Measurements from ENCODE around the gene GNAT3. TPM values are rescaled to one million over a fixed set of nuclear protein-coding genes. Genes with fewer than 3 reads are reported as not detected.

The GNAT3 gene
- total RNA-seq, 4 donors from 2014 or later = not detected

GRCh38 chr7:80532153-80532552, 20.3 kb upstream of the GNAT3 start:
- Histone ChIP-seq H3K27ac (no peak overlapping the region), H3K36me3 (no peaks in the 10 kb centered on the region), H3K4me1 (no peaks in the 10 kb centered on the region), H3K27me3 (no peaks in the 10 kb centered on the region), H3K4me3 (no peak overlapping the region), H3K9me3 (no peaks in the 10 kb centered on the region)
- no peak for ATAC-seq
- TF ChIP-seq POLR2A (IDR thresholded peaks at IDR 0.05) (no peak), EP300 (IDR thresholded peaks at IDR 0.05) (no peak), CTCF (IDR thresholded peaks at IDR 0.05) (no peak), POLR2AphosphoS5 (IDR thresholded peaks at IDR 0.05) (no peak)
- WGBS, 2 donors (ENCODE audit: low coverage in 1 of 2) = 80 to 100% methylated on average over 1 of the region's 3 CpGs

- Histone ChIP-seq H3K4me1 (no peaks in the 10 kb centered on the region), H3K36me3 (no peaks in the 10 kb centered on the region), H3K27ac (no peak overlapping the region), H3K27me3 (no peaks in the 10 kb centered on the region), H3K4me3 (no peak overlapping the region), H3K9me3 (no peaks in the 10 kb centered on the region)
- TF ChIP-seq POLR2A (IDR thresholded peaks at IDR 0.05) (no peak), CTCF (IDR thresholded peaks at IDR 0.05) (no peak), EP300 (IDR thresholded peaks at IDR 0.05) (no peak), POLR2AphosphoS5 (IDR thresholded peaks at IDR 0.05) (no peak)
- ATAC-seq = no peak
- 75 to 82% methylated on average over 1 of the region's 1 CpG for WGBS, 2 donors (ENCODE audit: low coverage in 1 of 2)
Observed at GRCh38 chr7:80530136-80530535, 18.3 kb upstream of the GNAT3 start.

GRCh38 chr7:80529362-80529761, 17.5 kb upstream of the GNAT3 start:
- WGBS, 2 donors (ENCODE audit: low coverage in 1 of 2) = 89 to 95% methylated on average over 2 to 4 of the region's 4 CpGs
- Histone ChIP-seq H3K27me3 (no peaks in the 10 kb centered on the region), H3K4me3 (no peak overlapping the region), H3K36me3 (no peaks in the 10 kb centered on the region), H3K4me1 (no peaks in the 10 kb centered on the region), H3K9me3 (no peaks in the 10 kb centered on the region), H3K27ac (no peak overlapping the region)
- no peak for ATAC-seq
- no peak for TF ChIP-seq EP300 (IDR thresholded peaks at IDR 0.05)
- no peak for TF ChIP-seq CTCF (IDR thresholded peaks at IDR 0.05)
- TF ChIP-seq POLR2A (IDR thresholded peaks at IDR 0.05) = no peak
- no peak for TF ChIP-seq POLR2AphosphoS5 (IDR thresholded peaks at IDR 0.05)

- Histone ChIP-seq H3K9me3 (no peaks in the 10 kb centered on the region), H3K27ac (no peak overlapping the region), H3K4me3 (no peak overlapping the region), H3K4me1 (no peaks in the 10 kb centered on the region), H3K36me3 (no peaks in the 10 kb centered on the region), H3K27me3 (no peaks in the 10 kb centered on the region)
- no peak for TF ChIP-seq EP300 (IDR thresholded peaks at IDR 0.05)
- TF ChIP-seq POLR2AphosphoS5 (IDR thresholded peaks at IDR 0.05) = no peak
- ATAC-seq = no peak
- 80% methylated on average over 1 of the region's 2 CpGs; no CpG with 5 or more reads in 1 of the 2 donors for WGBS, 2 donors (ENCODE audit: low coverage in 1 of 2)
Observed at GRCh38 chr7:80528689-80529088, 16.8 kb upstream of the GNAT3 start.

GRCh38 chr7:80526472-80526871, 14.6 kb upstream of the GNAT3 start:
- H3K4me1 ChIP-seq = no peaks in the 10 kb centered on the region
- ATAC-seq = no peak
- no peaks in the 10 kb centered on the region for H3K9me3 ChIP-seq
- H3K36me3 ChIP-seq = no peaks in the 10 kb centered on the region
- no peak overlapping the region for H3K27ac ChIP-seq
- 56 to 100% methylated on average over 1 to 2 of the region's 4 CpGs for WGBS, 2 donors (ENCODE audit: low coverage in 1 of 2)
- no peaks in the 10 kb centered on the region for H3K27me3 ChIP-seq
- H3K4me3 ChIP-seq = no peak overlapping the region
- no peak for TF ChIP-seq POLR2AphosphoS5 (IDR thresholded peaks at IDR 0.05)
- TF ChIP-seq EP300 (IDR thresholded peaks at IDR 0.05) = no peak
- TF ChIP-seq CTCF (IDR thresholded peaks at IDR 0.05) = no peak
- TF ChIP-seq POLR2A (IDR thresholded peaks at IDR 0.05) = no peak
